ENCODE data around the gene MBP.

DNA sequence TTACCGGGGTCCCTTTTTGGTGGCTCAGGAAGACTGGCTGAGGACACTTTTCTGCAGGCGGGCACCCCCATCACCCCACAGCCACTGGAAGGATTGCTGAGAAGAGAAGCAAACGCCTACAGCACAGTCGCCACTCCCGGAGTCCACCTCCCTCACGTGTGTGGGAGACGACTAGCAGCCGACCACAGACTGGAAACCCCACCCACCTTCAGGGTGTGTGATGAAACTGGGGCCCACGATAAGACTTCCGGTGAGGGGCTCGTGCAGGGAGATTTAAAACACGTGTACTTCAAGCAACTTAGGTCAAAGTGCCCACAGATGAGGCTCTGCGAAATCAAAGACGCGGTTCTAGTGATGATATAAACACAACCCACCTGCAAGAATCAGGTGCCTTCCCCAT, 26.3 kb downstream of the MBP start:
- TF ChIP-seq, protein P1, sequence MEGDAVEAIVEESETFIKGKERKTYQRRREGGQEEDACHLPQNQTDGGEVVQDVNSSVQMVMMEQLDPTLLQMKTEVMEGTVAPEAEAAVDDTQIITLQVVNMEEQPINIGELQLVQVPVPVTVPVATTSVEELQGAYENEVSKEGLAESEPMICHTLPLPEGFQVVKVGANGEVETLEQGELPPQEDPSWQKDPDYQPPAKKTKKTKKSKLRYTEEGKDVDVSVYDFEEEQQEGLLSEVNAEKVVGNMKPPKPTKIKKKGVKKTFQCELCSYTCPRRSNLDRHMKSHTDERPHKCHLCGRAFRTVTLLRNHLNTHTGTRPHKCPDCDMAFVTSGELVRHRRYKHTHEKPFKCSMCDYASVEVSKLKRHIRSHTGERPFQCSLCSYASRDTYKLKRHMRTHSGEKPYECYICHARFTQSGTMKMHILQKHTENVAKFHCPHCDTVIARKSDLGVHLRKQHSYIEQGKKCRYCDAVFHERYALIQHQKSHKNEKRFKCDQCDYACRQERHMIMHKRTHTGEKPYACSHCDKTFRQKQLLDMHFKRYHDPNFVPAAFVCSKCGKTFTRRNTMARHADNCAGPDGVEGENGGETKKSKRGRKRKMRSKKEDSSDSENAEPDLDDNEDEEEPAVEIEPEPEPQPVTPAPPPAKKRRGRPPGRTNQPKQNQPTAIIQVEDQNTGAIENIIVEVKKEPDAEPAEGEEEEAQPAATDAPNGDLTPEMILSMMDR (conservative IDR thresholded peaks at IDR 0.05; ENCODE audit: low read depth, low read length) = no peak
- TF ChIP-seq EZH2 (IDR thresholded peaks at IDR 0.05; ENCODE audit: low read length, unreplicated experiment) = no peak

All from PC-3 (cell line).